GM15510 (cell line): Measurements from ENCODE around the gene CASP3.

Source experiments
- POLR2A ChIP-seq: IDR thresholded peaks from 3 replicates; pipeline ENCODE4 v1.6.1; 2011; ENCODE audit warnings: borderline replicate concordance; ENCODE audit not compliant: insufficient read length; ENCODE audit errors: extremely low read depth

The CASP3 gene

DNA sequence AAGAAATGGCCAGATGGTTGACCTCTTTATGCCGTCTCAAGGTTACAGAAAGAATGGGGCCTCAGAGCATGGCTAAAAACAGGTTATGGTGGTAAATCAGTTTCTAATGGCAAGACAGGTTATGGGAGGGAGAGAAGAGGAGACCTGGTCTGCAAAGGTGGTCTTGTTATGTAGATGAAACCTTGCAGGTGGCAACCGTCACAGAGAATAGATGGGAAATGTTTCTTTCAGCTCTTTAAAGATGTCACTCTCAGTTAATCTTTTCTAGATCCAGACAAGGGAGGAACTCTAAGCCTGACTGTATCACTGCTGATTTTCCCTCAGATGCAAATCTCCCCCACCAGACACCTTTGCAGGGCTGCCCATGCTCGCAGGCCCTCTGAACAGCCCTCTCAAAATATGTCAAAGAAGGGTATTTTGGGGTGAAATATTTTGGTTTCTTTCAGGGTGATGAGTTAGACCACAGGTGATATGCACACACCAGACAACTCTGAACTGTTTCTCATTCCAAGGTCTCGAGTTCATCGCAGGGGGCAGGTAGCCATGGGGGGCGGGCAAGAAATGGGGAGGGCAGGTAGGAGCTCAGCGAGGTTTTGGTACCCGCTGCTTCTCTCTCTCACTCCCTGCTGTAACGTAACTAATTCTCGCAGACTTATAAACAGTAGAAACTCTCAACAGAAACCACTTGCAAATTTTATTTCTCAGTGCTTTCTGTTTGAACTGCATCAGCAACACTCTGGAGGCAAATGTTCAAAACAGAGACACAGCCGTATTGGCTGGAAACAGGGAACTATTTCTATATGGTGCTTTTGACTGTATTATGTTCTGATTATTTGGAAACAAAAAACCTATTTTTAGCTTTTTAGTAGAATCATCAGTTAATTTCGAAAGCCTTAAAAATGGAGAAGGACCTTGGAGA is 32.4 kb downstream of the CASP3 start:
- no peak for TF ChIP-seq POLR2A

DNA sequence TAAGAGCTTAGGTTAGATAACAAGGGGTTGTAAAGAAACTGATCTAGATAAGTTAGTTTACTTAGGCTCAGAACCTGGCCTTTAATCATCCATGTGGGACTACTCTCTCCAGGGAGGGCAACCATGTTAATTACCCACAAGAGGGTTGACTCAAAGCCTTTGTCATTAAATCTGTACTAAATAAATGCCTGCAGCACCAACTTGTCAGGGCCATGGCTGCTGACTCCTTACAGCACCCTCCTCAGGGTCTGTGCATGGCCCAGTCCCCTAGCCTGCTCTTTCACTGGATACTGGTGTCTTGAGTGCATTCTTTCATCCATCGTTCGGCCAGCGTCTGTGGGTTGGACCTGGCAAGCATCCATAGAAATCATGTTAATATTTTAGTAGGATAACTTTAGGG is 34.7 kb downstream of the CASP3 start:
- no peak for TF ChIP-seq POLR2A

DNA sequence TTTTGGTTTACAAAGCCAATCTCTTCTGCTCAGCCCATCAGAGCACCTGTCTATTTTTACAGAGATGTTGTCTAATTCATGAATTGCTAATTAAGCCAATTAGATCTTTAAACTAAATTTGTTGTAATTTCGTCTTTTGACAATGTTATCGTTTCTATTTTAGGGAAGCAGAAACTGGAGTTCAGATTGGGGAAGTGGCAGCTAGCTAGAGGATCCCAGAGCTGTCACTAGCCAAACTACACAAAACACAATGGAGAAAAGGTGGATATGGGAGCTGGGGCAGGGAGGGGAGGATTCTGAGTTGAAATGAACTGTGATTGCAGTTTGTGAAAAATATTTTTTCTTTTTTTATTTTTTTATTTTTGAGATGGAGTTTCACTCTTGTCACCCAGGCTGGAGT is 35.8 kb downstream of the CASP3 start:
- TF ChIP-seq POLR2A, result no peak

GRCh38 chr4:184612074-184612473 is 37.2 kb downstream of the CASP3 start:
- TF ChIP-seq POLR2A, result no peak

DNA sequence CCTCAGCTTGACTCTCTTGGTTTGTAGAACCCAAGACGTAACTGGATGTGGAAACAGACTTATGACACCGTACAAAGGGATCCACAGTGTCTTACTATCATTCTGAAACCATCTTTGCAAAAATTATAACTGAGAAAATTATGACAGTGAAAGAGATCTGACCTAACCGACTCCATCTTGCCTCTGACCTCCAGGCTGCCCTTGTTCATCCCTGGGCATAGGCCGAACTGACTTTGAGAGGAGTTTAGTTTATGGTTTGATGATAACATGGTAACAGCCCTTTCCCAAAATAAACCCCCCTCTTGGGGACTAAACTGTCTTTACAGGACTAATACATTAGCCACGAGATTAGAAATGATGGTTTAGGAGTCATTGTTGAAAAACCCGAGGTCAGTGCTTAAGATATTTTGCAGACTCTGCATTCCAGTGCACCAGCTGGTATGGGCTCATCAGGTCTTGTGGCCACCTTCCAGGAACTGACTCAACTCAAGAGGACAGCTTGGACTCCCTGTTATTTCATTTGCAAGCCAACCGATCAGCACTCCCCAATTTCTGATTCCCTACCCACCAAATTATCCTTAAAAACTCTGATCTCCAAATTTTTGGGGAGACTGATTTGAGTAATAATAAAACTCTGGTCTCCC is 49.6 kb downstream of the CASP3 start:
- TF ChIP-seq POLR2A, result no peak

DNA sequence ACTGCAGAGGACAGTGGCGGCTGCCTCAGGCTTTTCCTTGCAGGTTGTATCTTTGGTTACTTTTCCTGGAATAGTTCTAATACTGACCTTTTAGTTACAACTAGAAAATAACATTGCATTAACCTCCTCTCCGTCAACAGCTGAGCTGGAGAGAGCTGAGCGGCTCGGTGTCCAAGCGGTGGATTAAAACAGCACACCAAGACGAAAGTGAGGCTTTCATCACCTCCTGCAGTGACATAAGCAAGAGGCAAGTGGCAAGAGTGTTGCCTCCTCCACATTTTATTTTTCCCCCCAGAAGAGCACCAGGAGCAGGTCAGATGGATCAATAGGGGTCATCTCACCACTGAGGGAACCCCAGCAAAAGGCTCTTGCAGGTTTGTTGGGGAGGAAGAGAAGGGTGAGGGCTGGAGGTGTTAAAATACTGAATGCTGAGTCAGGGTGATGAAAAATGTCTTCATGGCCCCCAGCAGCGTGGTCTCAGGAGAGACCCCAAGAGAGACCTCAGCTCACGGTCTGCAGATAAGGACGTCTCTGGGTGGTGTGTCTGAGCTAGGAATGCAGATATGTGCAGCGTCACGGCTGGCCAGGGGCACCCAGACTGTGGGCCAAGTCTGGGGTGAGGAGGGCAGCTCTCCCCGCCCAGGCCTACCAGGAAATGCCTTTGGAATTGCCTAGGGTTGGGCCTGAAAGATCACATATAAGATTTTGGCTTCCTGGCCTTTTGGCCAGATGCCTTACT is 50.3 kb downstream of the CASP3 start:
- TF ChIP-seq POLR2A, result no peak

- TF ChIP-seq POLR2A, result no peak
Observed at GRCh38 chr4:184596617-184597185, 52.5 kb downstream of the CASP3 start.

- TF ChIP-seq POLR2A, result no peak
Observed at GRCh38 chr4:184596044-184596616, 53.1 kb downstream of the CASP3 start.

GRCh38 chr4:184595430-184595829 is 53.8 kb downstream of the CASP3 start:
- TF ChIP-seq POLR2A, result no peak

- no peak for TF ChIP-seq POLR2A
Observed at GRCh38 chr4:184593461-184593860, 55.8 kb downstream of the CASP3 start.

- TF ChIP-seq POLR2A, result no peak
Observed at GRCh38 chr4:184591070-184591677, 58.1 kb downstream of the CASP3 start.

GRCh38 chr4:184590196-184590595 is 59.1 kb downstream of the CASP3 start:
- no peak for TF ChIP-seq POLR2A

DNA sequence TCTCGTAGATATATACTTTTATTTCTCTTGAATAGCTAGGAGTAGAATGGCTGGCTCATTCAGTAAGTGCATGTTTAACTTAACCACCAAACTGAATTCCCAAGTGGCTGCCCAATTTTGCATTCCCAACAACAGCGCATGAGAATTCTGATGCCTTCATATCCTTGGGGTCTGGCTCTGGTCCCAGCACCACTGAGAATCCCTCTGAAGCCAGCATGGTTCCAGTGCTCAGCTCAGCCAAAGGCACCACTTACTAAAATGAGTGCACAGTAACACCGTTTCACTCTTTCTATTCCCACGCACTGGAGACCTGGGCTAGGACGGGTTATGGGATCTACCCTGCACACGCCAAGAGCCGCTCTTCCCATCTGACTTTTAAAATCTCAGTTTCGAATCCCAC is 60.4 kb downstream of the CASP3 start:
- TF ChIP-seq POLR2A, result no peak

DNA sequence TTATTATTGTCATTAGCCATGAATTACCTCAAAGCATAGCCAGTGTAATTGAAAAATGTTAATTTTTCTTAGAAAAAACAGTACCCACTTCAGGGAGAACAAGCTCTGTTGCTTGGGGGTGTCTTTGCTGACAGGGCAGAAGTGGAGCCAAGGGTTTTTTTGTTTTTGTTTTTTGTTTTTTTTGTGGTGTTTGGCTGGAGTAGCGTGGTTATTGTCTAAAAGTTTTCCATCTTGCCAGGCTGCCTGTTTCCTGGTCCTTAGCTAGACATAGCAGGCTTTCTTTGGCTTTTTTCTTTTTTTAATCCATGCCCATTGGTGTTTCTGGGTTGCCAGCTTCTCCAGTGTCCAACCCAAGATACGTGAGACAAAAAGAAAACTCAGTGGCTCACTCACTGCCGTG is 61.5 kb downstream of the CASP3 start:
- no peak for TF ChIP-seq POLR2A
